HG02973 (cell line): ENCODE results near the gene CDV3.
A peak's percentile ranks its signal among the peaks of the same experiment; 100 is the strongest.

Experiments used
- ATAC-seq: cut with Tn5 transposase; IDR thresholded peaks from one replicate; pipeline ENCODE4 v1.9.1; 2021; ENCODE audit warnings: moderate library complexity; ENCODE audit not compliant: unreplicated experiment

Gene CDV3

DNA sequence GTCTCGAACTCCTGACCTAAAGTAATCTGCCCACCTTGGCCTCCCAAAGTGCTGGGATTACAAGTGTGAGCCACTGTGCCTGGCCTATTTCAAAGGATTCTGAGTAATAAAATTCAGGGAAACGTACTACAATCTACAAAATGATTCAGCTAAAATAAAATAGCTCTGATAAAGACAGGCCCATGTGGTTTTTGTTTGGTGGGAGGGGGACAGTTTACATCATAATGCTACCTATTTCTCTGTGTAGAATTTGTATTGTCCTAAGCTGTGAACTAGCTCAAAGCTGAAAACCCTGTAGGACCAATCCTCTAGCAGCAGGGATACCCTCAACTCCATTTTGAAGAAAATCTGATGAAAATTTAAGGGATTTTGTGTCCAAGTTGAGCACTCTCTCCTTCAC is 25.8 kb downstream of the CDV3 start:
- ATAC-seq, result no peak

GRCh38 chr3:133600572-133601081 is 27.1 kb downstream of the CDV3 start:
- no peak for ATAC-seq

DNA sequence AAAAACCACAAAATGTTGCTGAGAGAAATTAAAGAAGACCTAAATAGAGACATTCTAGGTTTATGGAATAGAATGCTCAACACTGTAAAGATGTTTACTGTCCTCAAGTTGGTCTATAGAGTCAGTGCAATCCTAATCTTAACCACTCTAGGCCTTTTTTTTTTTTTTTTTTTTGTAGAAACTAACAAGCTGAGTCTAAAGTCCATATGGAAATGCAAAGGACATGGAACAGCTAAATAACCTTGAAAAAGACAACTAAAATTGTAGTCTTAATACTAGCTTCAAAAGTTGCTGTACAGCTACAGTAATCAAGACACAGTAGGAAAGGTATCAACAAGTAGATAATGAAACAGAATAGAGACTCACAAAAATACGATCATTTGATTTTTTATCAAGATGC is 32.9 kb downstream of the CDV3 start:
- no peak for ATAC-seq

DNA sequence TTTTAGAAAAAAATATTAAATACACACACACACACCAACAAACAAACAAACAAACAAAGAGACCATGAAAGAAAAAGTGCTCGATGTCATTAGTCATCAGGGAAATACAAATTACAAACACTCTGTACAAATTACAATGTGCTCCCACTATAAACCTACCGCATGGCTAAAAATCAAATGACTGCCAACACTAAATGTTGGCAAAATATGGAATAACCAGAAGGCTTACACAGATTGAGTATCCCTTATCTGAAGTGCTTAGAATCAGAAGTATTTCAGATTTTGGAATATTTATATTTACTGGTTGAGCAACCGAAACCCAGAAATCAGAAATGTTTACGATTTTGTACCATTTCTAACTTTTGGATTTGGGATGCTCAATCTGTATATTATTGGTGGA is 33.4 kb downstream of the CDV3 start:
- ATAC-seq, result no peak

DNA sequence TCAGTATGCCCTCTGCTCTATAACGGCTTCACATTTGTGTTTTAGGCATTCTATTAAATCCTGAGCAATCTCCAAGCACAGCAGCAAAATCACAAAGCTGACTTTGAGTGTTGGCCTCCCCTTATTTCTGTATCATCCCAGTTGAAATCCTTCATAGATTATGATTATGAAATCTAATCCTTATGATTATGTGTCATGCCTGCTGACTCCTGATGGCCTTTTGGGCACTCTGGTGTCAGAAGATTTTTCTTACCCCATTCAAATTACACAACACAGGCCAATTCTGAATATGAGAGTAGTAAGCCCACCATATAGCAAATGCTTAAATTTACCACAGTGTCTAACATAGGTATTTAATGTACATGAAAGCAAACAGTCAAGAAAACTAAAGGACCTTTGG is 34.3 kb downstream of the CDV3 start:
- ATAC-seq, result no peak

- no peak for ATAC-seq
Measured at GRCh38 chr3:133608388-133608787, 34.9 kb downstream of the CDV3 start.

GRCh38 chr3:133610031-133610430 is 36.5 kb downstream of the CDV3 start:
- no peak for ATAC-seq

DNA sequence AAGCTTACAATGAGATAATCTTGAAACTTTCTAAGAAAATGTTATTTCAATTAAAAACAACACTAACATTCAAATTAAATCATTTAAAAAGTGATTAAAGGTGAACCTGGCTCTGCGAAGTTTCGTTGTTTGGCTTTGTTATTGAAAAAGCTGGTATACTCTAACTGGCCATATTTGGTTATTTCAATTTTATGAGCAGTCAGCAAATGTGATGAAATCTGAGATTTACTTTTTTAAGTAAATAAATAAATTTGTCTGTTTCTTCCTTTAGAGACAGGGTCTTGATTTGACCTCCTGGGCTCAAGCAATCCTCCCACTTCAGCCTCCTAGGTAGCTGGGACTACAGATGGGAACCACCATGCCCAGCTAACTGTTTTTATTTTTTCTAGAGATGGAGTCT is 38.0 kb downstream of the CDV3 start:
- ATAC-seq, result no peak

DNA sequence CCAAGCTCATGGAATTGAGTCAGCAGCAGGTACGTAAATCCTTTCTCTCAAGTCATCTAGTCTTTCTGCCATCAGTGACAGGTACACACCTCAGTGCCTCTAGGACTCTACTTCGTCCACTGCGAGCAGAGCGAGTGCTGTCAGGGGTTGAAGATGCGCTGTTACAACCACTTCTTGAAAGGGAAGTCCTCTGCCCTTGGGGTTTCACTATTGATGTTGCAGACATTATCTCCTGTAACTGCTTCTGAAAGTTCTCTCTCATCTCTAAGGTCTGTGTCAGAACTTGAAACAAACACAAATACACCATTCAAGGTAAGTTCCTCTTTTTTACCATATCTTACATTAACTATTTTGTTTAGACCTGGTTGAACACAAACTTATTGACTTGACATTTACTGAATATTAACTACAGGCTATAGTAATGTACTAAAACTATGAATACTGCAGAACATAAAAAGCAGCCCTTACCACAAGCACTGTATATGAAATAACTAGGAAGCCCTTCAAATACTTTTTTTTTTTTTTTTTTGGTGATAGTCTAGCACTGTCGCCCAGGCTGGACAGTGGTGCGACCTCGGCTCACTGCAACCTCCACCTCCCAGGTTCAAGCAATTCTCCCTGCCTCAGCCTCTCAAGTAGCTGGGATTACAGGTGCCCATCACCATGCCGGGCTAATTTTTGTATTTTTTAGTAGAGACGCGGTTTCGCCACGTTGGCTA is 46.7 kb downstream of the CDV3 start:
- ATAC-seq, result peak; percentile 100

DNA sequence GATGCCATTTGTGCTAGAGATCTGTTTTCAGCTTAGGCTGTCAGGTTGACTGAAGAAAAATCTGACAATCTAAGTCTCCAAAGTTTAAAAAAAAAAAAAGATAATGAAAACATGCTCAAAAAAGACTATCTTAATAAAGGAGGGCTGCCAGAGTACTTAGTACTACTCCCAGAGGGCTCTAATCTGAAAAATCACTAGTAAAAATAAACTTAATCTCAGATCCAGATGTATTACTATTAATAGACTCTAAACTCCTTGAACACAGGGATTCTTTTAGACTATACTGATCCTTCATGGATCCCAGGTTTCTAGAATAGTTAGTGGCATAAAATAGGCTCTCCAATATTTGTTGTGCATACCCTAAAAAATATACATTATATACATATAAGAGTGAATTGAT is 54.3 kb downstream of the CDV3 start:
- no peak for ATAC-seq

- ATAC-seq, result no peak
Measured at GRCh38 chr3:133629146-133629545, 55.7 kb downstream of the CDV3 start.

GRCh38 chr3:133633439-133633838 is 60.0 kb downstream of the CDV3 start:
- ATAC-seq, result no peak
